H9 (cell line): ENCODE data around the gene VPS33A. TPM values are rescaled to one million over a fixed set of nuclear protein-coding genes. Genes with fewer than 3 reads are reported as not detected.

Experiments
- DNase-seq: peaks from one replicate; pipeline ENCODE4 v3.0.0-alpha.2; 2017
- H2AFZ ChIP-seq: one replicate; pipeline ENCODE4 v1.6.1; 2013; ENCODE audit warnings: mild to moderate bottlenecking, low read length, control low read depth, moderate library complexity
- H2AK5ac ChIP-seq: 2 replicates; pipeline ENCODE4 v1.6.1; 2013; ENCODE audit warnings: low read length, control low read depth, mixed read lengths; ENCODE audit not compliant: insufficient read length
- H2BK120ac ChIP-seq: one replicate; pipeline ENCODE4 v1.6.1; 2013; ENCODE audit warnings: low read depth, mild to moderate bottlenecking, low read length, control low read depth, inconsistent platforms; ENCODE audit not compliant: poor library complexity, severe bottlenecking
- H2BK12ac ChIP-seq: 2 replicates; pipeline ENCODE4 v1.6.1; 2013; ENCODE audit warnings: low read length, control low read depth, mixed read lengths, low read depth; ENCODE audit not compliant: insufficient read length
- H2BK15ac ChIP-seq: 2 replicates; pipeline ENCODE4 v1.6.1; 2013; ENCODE audit warnings: low read depth, low read length, control low read depth
- H2BK20ac ChIP-seq: one replicate; pipeline ENCODE4 v1.6.1; 2013; ENCODE audit warnings: low read depth, mild to moderate bottlenecking, low read length, control low read depth, inconsistent platforms; ENCODE audit not compliant: poor library complexity, severe bottlenecking
- H2BK5ac ChIP-seq: 2 replicates; pipeline ENCODE4 v1.6.1; 2013; ENCODE audit warnings: low read length, control low read depth, mixed read lengths; ENCODE audit not compliant: insufficient read length
- H3K14ac ChIP-seq: 2 replicates; pipeline ENCODE4 v1.6.1; 2013; ENCODE audit warnings: low read length, control low read depth; ENCODE audit not compliant: insufficient read depth
- H3K18ac ChIP-seq: 2 replicates; pipeline ENCODE4 v1.6.1; 2013; ENCODE audit warnings: low read depth, mild to moderate bottlenecking, mixed read lengths, low read length, control low read depth; ENCODE audit not compliant: insufficient read length
- H3K23ac ChIP-seq: 2 replicates; pipeline ENCODE4 v1.6.1; 2013; ENCODE audit warnings: low read length, control low read depth, mixed read lengths, low read depth; ENCODE audit not compliant: insufficient read length
- H3K23me2 ChIP-seq: 2 replicates; pipeline ENCODE4 v1.6.1; 2013; ENCODE audit warnings: low read depth, mild to moderate bottlenecking, mixed read lengths, low read length, control low read depth; ENCODE audit not compliant: insufficient read length, poor library complexity, severe bottlenecking
- H3K27ac ChIP-seq: 2 replicates; pipeline ENCODE4 v1.5.1; 2013; ENCODE audit warnings: low read length, control low read depth, mixed read lengths, low read depth; ENCODE audit not compliant: insufficient read length
- H3K27me3 ChIP-seq: 2 replicates; pipeline ENCODE4 v1.6.1; 2013; ENCODE audit warnings: low read length, control low read depth, inconsistent platforms; ENCODE audit not compliant: insufficient read depth
- H3K4ac ChIP-seq: 2 replicates; pipeline ENCODE4 v1.6.1; 2013; ENCODE audit warnings: low read depth, mild to moderate bottlenecking, control low read depth, inconsistent platforms, low read length, moderate library complexity
- H3K4me1 ChIP-seq: 2 replicates; pipeline ENCODE4 v1.6.1; 2013; ENCODE audit warnings: low read length, control low read depth, inconsistent platforms; ENCODE audit not compliant: insufficient read depth
- H3K4me2 ChIP-seq: 2 replicates; pipeline ENCODE4 v1.6.1; 2013; ENCODE audit warnings: low read length, control low read depth, mixed read lengths; ENCODE audit not compliant: insufficient read length, insufficient read depth
- H3K56ac ChIP-seq: 2 replicates; pipeline ENCODE4 v1.6.1; 2013; ENCODE audit warnings: low read depth, mild to moderate bottlenecking, mixed read lengths, low read length, control low read depth; ENCODE audit not compliant: insufficient read length
- H3K79me1 ChIP-seq: 2 replicates; pipeline ENCODE4 v1.6.1; 2013; ENCODE audit warnings: low read depth, mild to moderate bottlenecking, moderate library complexity, low read length, control low read depth, inconsistent platforms; ENCODE audit not compliant: insufficient read depth, poor library complexity, severe bottlenecking
- H3K79me2 ChIP-seq: 2 replicates; pipeline ENCODE4 v1.6.1; 2013; ENCODE audit warnings: low read length, control low read depth, inconsistent platforms; ENCODE audit not compliant: insufficient read depth
- H3K9ac ChIP-seq: 2 replicates; pipeline ENCODE4 v1.6.1; 2013; ENCODE audit warnings: low read length, control low read depth, mixed read lengths; ENCODE audit not compliant: insufficient read length; ENCODE audit errors: extremely low read depth
- H3K9me3 ChIP-seq: one replicate; pipeline ENCODE4 v1.6.1; 2013; ENCODE audit warnings: low read depth, low read length, inconsistent platforms; ENCODE audit not compliant: control insufficient read depth
- H3T11ph ChIP-seq: one replicate; pipeline ENCODE4 v1.6.1; 2013; ENCODE audit warnings: mild to moderate bottlenecking, low read length, control low read depth, inconsistent platforms
- H4K20me1 ChIP-seq: one replicate; pipeline ENCODE4 v1.6.1; 2013; ENCODE audit not compliant: control insufficient read depth, insufficient read length, insufficient read depth
- H4K5ac ChIP-seq: 2 replicates; pipeline ENCODE4 v1.6.1; 2013; ENCODE audit warnings: low read depth, mild to moderate bottlenecking, mixed read lengths, low read length, control low read depth; ENCODE audit not compliant: insufficient read length
- H4K8ac ChIP-seq: replicated peaks from 2 replicates; pipeline ENCODE4 v1.6.1; 2013; ENCODE audit warnings: low read length, control low read depth, mixed read lengths, low read depth; ENCODE audit not compliant: insufficient read length
- H4K91ac ChIP-seq: 2 replicates; pipeline ENCODE4 v1.6.1; 2013; ENCODE audit warnings: low read depth, mild to moderate bottlenecking, moderate library complexity, mixed read lengths, low read length, control low read depth; ENCODE audit not compliant: insufficient read length
- H3K27ac Mint-ChIP-seq, 3 experiments: 2 replicates in 2 of 3; 3 replicates in 1 of 3; pipeline ENCODE4 v1.8.0; 2020 to 2021; ENCODE audit warnings: mixed read lengths in 3 of 3, mild to moderate bottlenecking in 1 of 3, moderate library complexity in 1 of 3
- H3K27me3 Mint-ChIP-seq: 2 replicates; pipeline ENCODE4 v1.8.0; 2021; ENCODE audit warnings: low read depth, mild to moderate bottlenecking, moderate library complexity, mixed read lengths
- H3K36me3 Mint-ChIP-seq, 3 experiments: 2 replicates in 2 of 3; 3 replicates in 1 of 3; pipeline ENCODE4 v1.8.0; 2020 to 2021; ENCODE audit warnings: low read depth in 3 of 3, mixed read lengths in 3 of 3; ENCODE audit not compliant: insufficient read depth in 1 of 3
- H3K4me1 Mint-ChIP-seq, 2 experiments: 2 replicates each; pipeline ENCODE4 v1.8.0; 2020; ENCODE audit warnings: mixed read lengths in 2 of 2
- H3K4me3 Mint-ChIP-seq, 2 experiments: 2 replicates in 1 of 2; 3 replicates in 1 of 2; pipeline ENCODE4 v1.8.0; 2020 to 2021; ENCODE audit warnings: mild to moderate bottlenecking in 2 of 2, mixed read lengths in 2 of 2, moderate library complexity in 1 of 2
- H3K9me3 Mint-ChIP-seq, 2 experiments: 2 replicates in 1 of 2; 3 replicates in 1 of 2; pipeline ENCODE4 v1.8.0; 2020; ENCODE audit warnings: mild to moderate bottlenecking in 2 of 2, mixed read lengths in 2 of 2, moderate library complexity in 1 of 2
- CTCF ChIP-seq: fragments of 200-600 bp; sonication (generic); conservative IDR thresholded peaks from 3 replicates; pipeline ENCODE4 v1.8.0; 2021; ENCODE audit warnings: antibody characterized with exemption, mild to moderate bottlenecking
- WGBS: extraction: QIAGEN DNeasy Blood & Tissue Kit; methylation state at CpG from one replicate; pipeline ENCODE4 v1.1.7; 2013; ENCODE audit warnings: missing lambda C conversion rate, low lambda C conversion rate, mixed read lengths; ENCODE audit not compliant: insufficient read length; ENCODE audit errors: extremely low coverage; 5-methylcytosine and 5-hydroxymethylcytosine counted together
- total RNA-seq: library from RNA; stranded (reverse); gene quantifications from 2 replicates; pipeline ENCODE4 v1.2.1, GENCODE V29; 2021

Gene VPS33A
- total RNA-seq, 1 experiment from 2014 or later: 45.9 TPM

GRCh38 chr12:122201381-122201780 is 64.9 kb downstream of the VPS33A start:
- Histone ChIP-seq H3T11ph (no peak overlapping the region), H2BK20ac (no peak overlapping the region), H2AK5ac (no peak overlapping the region), H2BK12ac (no peak overlapping the region), H3K23ac (no peak overlapping the region), H3K56ac (no peak overlapping the region), H3K23me2 (peaks cover 7% of the 10 kb centered on the region), H3K79me2 (no peaks in the 10 kb centered on the region), H2BK5ac (no peak overlapping the region), H3K27me3 (peaks cover 4% of the 10 kb centered on the region; the same call in 1 of the 2 replicates), H4K5ac (no peak overlapping the region), H2BK15ac (no peak overlapping the region), H3K27ac (no peak overlapping the region), H3K4me1 (peaks cover 2% of the 10 kb centered on the region), H3K9me3 (no peaks in the 10 kb centered on the region), H3K4me2 (no peak overlapping the region), H3K9ac (no peak overlapping the region), H4K91ac (no peak overlapping the region), H4K8ac (no peak overlapping the region), H3K18ac (no peak overlapping the region), H3K79me1 (no peaks in the 10 kb centered on the region), H3K4ac (no peak overlapping the region), H3K14ac (no peak overlapping the region), H2AFZ (no peak overlapping the region), H4K20me1 (no peaks in the 10 kb centered on the region), H2BK120ac (no peak overlapping the region)
- no CpG with 5 or more reads among the region's 5 CpGs for WGBS
- Mint-ChIP-seq H3K9me3 (no peaks in the 10 kb centered on the region), H3K27me3 (peaks cover 54% of the 10 kb centered on the region), H3K4me3 (no peak overlapping the region), H3K36me3 (no peaks in the 10 kb centered on the region; a peak in 1 of 7 replicates), H3K27ac (no peak overlapping the region), H3K4me1 (peaks cover 11 to 19% of the 10 kb centered on the region in 2 experiments)
- TF ChIP-seq CTCF: no peak
- DNase-seq: no peak
